HG02884 (cell line): ENCODE measurements around the gene PYDC1.
"Not testable (repeated sequence)": the region's sequence is repeated elsewhere in the genome, so short reads cannot be mapped to it uniquely, and the experiment has no call there.

Experiments used
- ATAC-seq: cut with Tn5 transposase; IDR thresholded peaks from one replicate; pipeline ENCODE4 v1.9.1; 2021; ENCODE audit warnings: mild to moderate bottlenecking, moderate library complexity; ENCODE audit not compliant: unreplicated experiment

The PYDC1 gene

GRCh38 chr16:31196324-31197088 is 20.4 kb downstream of the PYDC1 start:
- no peak for ATAC-seq

- not testable (repeated sequence) for ATAC-seq
These were observed 21.1 kb downstream of the PYDC1 start for GRCh38 chr16:31195861-31196260.

- no peak for ATAC-seq
These were observed 22.0 kb downstream of the PYDC1 start for GRCh38 chr16:31194898-31195297.

GRCh38 chr16:31193874-31194273 is 23.1 kb downstream of the PYDC1 start:
- no peak for ATAC-seq

- no peak for ATAC-seq
These were observed 23.9 kb downstream of the PYDC1 start for GRCh38 chr16:31192856-31193642.

GRCh38 chr16:31191697-31192428 is 25.1 kb downstream of the PYDC1 start:
- no peak for ATAC-seq

GRCh38 chr16:31190818-31191444 is 26.0 kb downstream of the PYDC1 start:
- no peak for ATAC-seq

GRCh38 chr16:31190061-31190460 is 26.9 kb downstream of the PYDC1 start:
- ATAC-seq = no peak

GRCh38 chr16:31189412-31189778 is 27.5 kb downstream of the PYDC1 start:
- ATAC-seq = no peak

- no peak for ATAC-seq
These were observed 28.2 kb downstream of the PYDC1 start for GRCh38 chr16:31188450-31189411.

- ATAC-seq = no peak
These were observed 29.1 kb downstream of the PYDC1 start for GRCh38 chr16:31187808-31188189.

- ATAC-seq = no peak
These were observed 29.8 kb downstream of the PYDC1 start for GRCh38 chr16:31186930-31187807.

- ATAC-seq = no peak
These were observed 30.8 kb downstream of the PYDC1 start for GRCh38 chr16:31186176-31186575.

- ATAC-seq = no peak
These were observed 31.6 kb downstream of the PYDC1 start for GRCh38 chr16:31185339-31185738.

GRCh38 chr16:31184888-31185287 is 32.0 kb downstream of the PYDC1 start:
- no peak for ATAC-seq

GRCh38 chr16:31183432-31184428 is 33.2 kb downstream of the PYDC1 start:
- ATAC-seq = no peak

GRCh38 chr16:31182391-31182790 is 34.5 kb downstream of the PYDC1 start:
- no peak for ATAC-seq
